ENCODE measurements around the gene CDV3.
"Not testable (repeated sequence)": the region's sequence is repeated elsewhere in the genome, so short reads cannot be mapped to it uniquely, and the experiment has no call there.

DNA sequence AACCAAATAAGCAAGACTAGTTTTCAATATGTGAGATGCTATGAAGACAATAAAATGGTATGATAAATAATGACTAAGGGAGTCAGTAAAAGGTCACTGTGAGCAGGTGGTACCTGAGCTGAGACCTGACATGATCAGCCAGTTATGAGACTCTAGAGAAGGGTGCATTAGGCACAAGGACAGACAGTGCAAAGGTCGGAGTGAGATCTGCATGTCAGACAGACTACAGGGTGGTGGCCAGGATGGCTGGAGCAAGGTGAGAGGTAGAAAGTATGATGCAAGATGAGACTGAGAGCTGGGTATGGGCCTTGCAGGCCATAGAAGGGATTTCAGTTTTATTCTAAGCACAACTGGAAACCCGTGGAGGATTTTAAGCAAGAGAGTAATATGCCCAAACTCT, 28.5 kb upstream of the CDV3 start:
- TF ChIP-seq POLR2AphosphoS5 (IDR thresholded peaks at IDR 0.05; ENCODE audit: low read depth, low read length); TAF1 (IDR thresholded peaks at IDR 0.05; ENCODE audit: borderline replicate concordance, low read depth, low read length): not testable (repeated sequence)

Measured in GM12892 (cell line).